GM10266 (cell line): Measurements from ENCODE around the gene TXNRD1.
"Not testable (repeated sequence)": the region's sequence is repeated elsewhere in the genome, so short reads cannot be mapped to it uniquely, and the experiment has no call there.

Experiments
- DNase-seq: peaks from one replicate; pipeline ENCODE4 v3.0.0; 2012; ENCODE audit errors: extremely low spot score
- CTCF ChIP-seq: IDR thresholded peaks from 2 replicates; pipeline ENCODE4 v1.5.1; 2012; ENCODE audit warnings: mild to moderate bottlenecking, low read depth; ENCODE audit not compliant: control insufficient read depth, insufficient read depth; ENCODE audit errors: missing control alignments

Gene TXNRD1

GRCh38 chr12:104291867-104292524, 76.4 kb downstream of the TXNRD1 start:
- no peak for DNase-seq
- TF ChIP-seq CTCF, result no peak

- TF ChIP-seq CTCF, result no peak
- no peak for DNase-seq
These were observed 77.6 kb downstream of the TXNRD1 start for GRCh38 chr12:104292872-104293794.

GRCh38 chr12:104294158-104294859, 78.7 kb downstream of the TXNRD1 start:
- DNase-seq, result not testable (repeated sequence)
- peak; percentile 35 for TF ChIP-seq CTCF

- TF ChIP-seq CTCF, result no peak
- DNase-seq, result no peak
These were observed 79.5 kb downstream of the TXNRD1 start for GRCh38 chr12:104294927-104295668.

GRCh38 chr12:104295954-104296353, 80.4 kb downstream of the TXNRD1 start:
- TF ChIP-seq CTCF, result no peak
- DNase-seq, result no peak

- DNase-seq, result no peak
- TF ChIP-seq CTCF, result no peak
These were observed 81.1 kb downstream of the TXNRD1 start for GRCh38 chr12:104296718-104297117.
